ENCODE measurements around the gene CEMIP2.

The CEMIP2 gene

DNA sequence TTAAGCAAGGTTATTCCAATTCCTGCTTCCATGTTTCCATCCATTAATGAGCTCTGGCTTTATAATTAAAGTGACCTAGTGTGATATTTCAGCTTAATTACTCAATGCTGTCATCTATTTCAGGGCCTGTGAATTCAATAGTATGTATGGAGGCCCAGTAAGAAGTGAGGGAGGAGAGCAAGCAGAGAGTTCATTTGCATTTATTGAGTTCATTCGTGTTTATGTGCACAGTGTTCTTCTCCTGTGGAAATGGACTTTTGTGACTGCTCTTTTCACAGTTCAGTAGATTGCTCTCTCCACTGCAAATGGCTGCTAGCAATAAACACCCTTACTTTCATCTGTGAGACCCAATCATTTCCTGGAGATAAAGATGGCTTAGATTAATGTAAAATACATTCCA lies 130.9 kb downstream of the CEMIP2 start:
- no peak for DNase-seq

DNA sequence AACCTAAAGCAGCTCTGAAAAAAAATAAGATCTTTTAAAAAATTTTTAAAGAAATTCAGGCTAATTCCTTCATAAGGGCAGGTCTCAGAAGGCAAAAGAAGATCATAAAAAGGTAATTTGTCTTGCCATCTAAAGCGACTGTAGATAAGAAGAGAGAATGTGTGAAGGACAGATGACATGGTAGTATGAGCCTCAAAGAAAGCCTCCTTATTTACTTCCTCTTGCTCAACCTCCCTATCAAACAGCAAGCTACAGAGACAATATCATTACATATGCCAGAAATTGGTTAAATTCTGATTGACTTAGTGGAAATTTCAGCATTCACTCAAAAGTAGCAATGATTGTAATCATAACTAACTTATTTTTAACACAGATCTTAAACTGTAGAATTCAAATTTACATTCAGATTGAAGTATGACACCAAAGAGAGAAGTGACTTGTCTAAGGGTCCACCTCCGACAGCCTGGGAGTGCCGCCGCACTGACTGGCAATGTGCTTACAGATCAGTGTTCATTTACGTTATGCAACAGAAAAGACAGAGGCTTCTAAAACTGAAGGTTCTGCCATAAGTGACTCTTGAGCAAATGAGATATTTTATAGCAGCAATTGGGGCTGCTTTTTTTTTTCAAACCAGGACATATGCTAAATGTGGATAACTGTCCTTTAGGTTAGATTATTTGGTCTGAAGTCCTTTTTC lies 132.0 kb downstream of the CEMIP2 start:
- no peak for DNase-seq

DNA sequence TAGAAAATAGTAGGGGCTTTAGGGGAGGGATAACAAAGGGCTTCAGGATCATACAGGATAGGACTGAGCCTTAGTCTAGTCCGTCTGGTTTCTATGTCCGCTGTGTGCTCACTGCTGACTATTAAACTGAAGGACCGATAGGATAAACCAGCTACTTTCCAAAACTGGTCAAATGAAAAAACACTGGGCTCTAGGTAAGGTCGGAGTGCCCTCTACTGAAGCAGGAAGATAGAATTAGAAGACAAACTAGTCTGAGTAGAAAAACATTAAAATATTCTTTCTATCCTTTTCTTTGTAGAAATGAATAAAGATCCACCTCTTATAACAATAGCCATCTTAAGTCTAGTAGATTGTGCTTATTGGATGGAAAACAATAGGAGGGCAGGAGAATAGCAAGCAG lies 133.6 kb downstream of the CEMIP2 start:
- no peak for DNase-seq

Data from EL (cell line).